K562 (cell line): ENCODE measurements around the gene B3GALT4. TPM values are rescaled to one million over a fixed set of nuclear protein-coding genes. Genes with fewer than 3 reads are reported as not detected.

Experiments used
- BRD9 ChIP-seq: fragments of 450-650 bp; IDR thresholded peaks from 2 replicates; pipeline ENCODE4 v1.6.1; 2018; ENCODE audit warnings: low read depth; ENCODE audit not compliant: partially characterized antibody
- CEBPG ChIP-seq, 3 experiments: fragments of 200-800 bp in 1 of 3; sonication (Bioruptor generic) in 1 of 3; sonication (generic) in 1 of 3; formaldehyde crosslinking in 1 of 3; IDR thresholded peaks in 2 of 3; conservative IDR thresholded peaks in 1 of 3; 2 replicates each; pipeline versions ENCODE4 v1.6.1 to v1.8.0; 2016 to 2022; ENCODE audit warnings: missing compliant biosample characterization in 2 of 3, missing genetic modification characterization in 2 of 3, mild to moderate bottlenecking in 1 of 3, missing genetic modification reagents in 1 of 3
- CREB3L1 ChIP-seq: fragments of 450-650 bp; IDR thresholded peaks from 2 replicates; pipeline ENCODE4 v1.6.1; 2014; ENCODE audit warnings: low read depth, mild to moderate bottlenecking, moderate library complexity, borderline replicate concordance
- DNMT1 ChIP-seq: fragments of 450-650 bp; IDR thresholded peaks from 2 replicates; pipeline ENCODE4 v1.6.1; 2016; ENCODE audit warnings: antibody characterized with exemption, mild to moderate bottlenecking
- IRF1 ChIP-seq: sonication (generic); formaldehyde crosslinking; IDR thresholded peaks from 2 replicates; pipeline ENCODE4 v1.8.0; 2022; ENCODE audit warnings: missing genetic modification reagents, mild to moderate bottlenecking, borderline replicate concordance
- KDM1A ChIP-seq, 2 experiments: fragments of 450-650 bp; IDR thresholded peaks; 2 replicates each; pipeline ENCODE4 v1.6.1; 2016; ENCODE audit warnings: mild to moderate bottlenecking in 2 of 2
- NBN ChIP-seq: fragments of 450-650 bp; IDR thresholded peaks from 2 replicates; pipeline ENCODE4 v1.6.1; 2016; ENCODE audit warnings: low read depth, mild to moderate bottlenecking
- NR2C2 ChIP-seq, 2 experiments: fragments of 200-800 bp in 1 of 2; sonication (Bioruptor generic) in 1 of 2; sonication (generic) in 1 of 2; formaldehyde crosslinking in 1 of 2; IDR thresholded peaks; 2 replicates each; pipeline versions ENCODE4 v1.6.1 to v1.8.0; 2016 to 2022; ENCODE audit warnings: mild to moderate bottlenecking in 1 of 2, missing compliant biosample characterization in 1 of 2, missing genetic modification characterization in 1 of 2, missing genetic modification reagents in 1 of 2
- POLR3G ChIP-seq: IDR thresholded peaks from 2 replicates; pipeline ENCODE4 v1.6.1; 2011; ENCODE audit not compliant: insufficient read length, insufficient replicate concordance; ENCODE audit errors: extremely low read depth
- POU5F1 ChIP-seq: fragments of 150-350 bp; IDR thresholded peaks from 2 replicates; pipeline ENCODE4 v1.6.1; 2014; ENCODE audit warnings: borderline replicate concordance, low read length, low read depth, mild to moderate bottlenecking; ENCODE audit not compliant: partially characterized antibody
- PRMT5 ChIP-seq: sonication (generic); formaldehyde crosslinking; IDR thresholded peaks from 2 replicates; pipeline ENCODE4 v1.5.0; 2020; ENCODE audit warnings: missing genetic modification reagents
- SUPT5H ChIP-seq: fragments of 450-650 bp; IDR thresholded peaks from 2 replicates; pipeline ENCODE4 v1.6.1; 2016
- TAL1 ChIP-seq: fragments of 450-650 bp; IDR thresholded peaks from 2 replicates; pipeline ENCODE4 v1.6.1; 2016; ENCODE audit warnings: mild to moderate bottlenecking
- ZBTB17 ChIP-seq: fragments of 450-650 bp; formaldehyde crosslinking; IDR thresholded peaks from 2 replicates; pipeline ENCODE4 v1.4.0; 2020; ENCODE audit warnings: mild to moderate bottlenecking
- ZBTB7A ChIP-seq: IDR thresholded peaks from 2 replicates; pipeline ENCODE4 v1.6.1; 2011; ENCODE audit warnings: low read depth, mild to moderate bottlenecking, low read length, moderate library complexity, borderline replicate concordance; ENCODE audit not compliant: control insufficient read depth
- ZFP1 ChIP-seq: fragments of 450-650 bp; formaldehyde crosslinking; IDR thresholded peaks from 2 replicates; pipeline ENCODE4 v1.4.0; 2020; ENCODE audit warnings: mild to moderate bottlenecking, mixed read lengths
- ZFP36 ChIP-seq: fragments of 150-350 bp; IDR thresholded peaks from 2 replicates; pipeline ENCODE4 v1.6.1; 2018; ENCODE audit warnings: low read length, low read depth; ENCODE audit not compliant: partially characterized antibody
- ZNF384 ChIP-seq: IDR thresholded peaks from 2 replicates; pipeline ENCODE4 v1.6.1; 2012; ENCODE audit warnings: low read depth, low read length, improper control_type of control experiment
- ZNF444 ChIP-seq: fragments of 250-450 bp; sonication (Bioruptor Pico); IDR thresholded peaks from 2 replicates; pipeline ENCODE4 v1.4.0; 2020; ENCODE audit warnings: mild to moderate bottlenecking, moderate library complexity
- polyA plus RNA-seq, 8 experiments: library from polyadenylated mRNA; depleted of rRNA in 4 of 8; stranded (reverse) in 5 of 8; unstranded in 3 of 8; fragments of >200 nt; fragmentation: Nextera tagmentation in 2 of 8; fragmentation: Illumina TruSeq in 1 of 8; extraction: Ambion mirVana in 2 of 8; extraction: Trizol in 1 of 8; gene quantifications; 2 replicates each; pipeline versions ENCODE4 v1.2.1 to v1.2.3, GENCODE V29; 2011 to 2014; ENCODE audit warnings: inconsistent platforms in 1 of 8, missing spikeins in 1 of 8
- total RNA-seq, 7 experiments: library from RNA; depleted of rRNA in 6 of 7; stranded (reverse); fragments of >200 nt in 6 of 7; fragmentation: Illumina TruSeq in 2 of 7; extraction: Trizol in 2 of 7; gene quantifications; 2 replicates each; pipeline versions ENCODE4 v1.2.1 to v1.2.3, GENCODE V29; 2011 to 2021; ENCODE audit warnings: low replicate concordance in 1 of 7
- TF ChIP-seq, protein P1 (sequence below): sonication (generic); formaldehyde crosslinking; IDR thresholded peaks from 2 replicates; pipeline ENCODE4 v1.8.0; 2022; ENCODE audit warnings: mild to moderate bottlenecking, missing genetic modification reagents
- TF ChIP-seq, protein P2 (sequence below): fragments of 450-650 bp; IDR thresholded peaks from 2 replicates; pipeline ENCODE4 v1.6.1; 2017; ENCODE audit warnings: antibody characterized with exemption

B3GALT4 gene
- total and polyA plus RNA-seq, 9 of the 15 experiments (the other 6 are each of a cell fraction or from before 2014, with no cell fraction given): 0.11 to 1.3 (median 0.53) TPM; not detected in 1

GRCh38 chr6:33318426-33319073 is 41.6 kb downstream of the B3GALT4 start (continued):
- TF ChIP-seq ZNF384 (peak; percentile 95), DNMT1 (0 out of 2 replicates have a peak, but pooled peaks have one; percentile 9), ZFP36 (no peak), ZNF444 (CRISPR knock-in tag) (no peak), NR2C2 (CRISPR knock-in tag; IDR thresholded peaks at IDR 0.05) (no peak), NR2C2 (tag; IDR thresholded peaks at IDR 0.05) (0 out of 2 replicates have a peak, but pooled peaks have one; percentile 35), CEBPG (CRISPR knock-in tag; IDR thresholded peaks at IDR 0.05) (no peak), CEBPG (tag; conservative IDR thresholded peaks at IDR 0.05 in 1 of 2, IDR thresholded peaks at IDR 0.05 in 1 of 2) (no peak), SUPT5H (no peak), CREB3L1 (no peak), ZFP1 (CRISPR knock-in tag) (no peak), TAL1 (no peak), KDM1A (IDR thresholded peaks at IDR 0.05) (no peak), IRF1 (CRISPR knock-in tag) (no peak), BRD9 (peak; percentile 49), ZBTB17 (no peak), PRMT5 (CRISPR knock-in tag) (no peak), POLR3G (no peak), POU5F1 (no peak), NBN (0 out of 2 replicates have a peak, but pooled peaks have one; percentile 11), ZBTB7A (no peak)
- TF ChIP-seq, protein P1, sequence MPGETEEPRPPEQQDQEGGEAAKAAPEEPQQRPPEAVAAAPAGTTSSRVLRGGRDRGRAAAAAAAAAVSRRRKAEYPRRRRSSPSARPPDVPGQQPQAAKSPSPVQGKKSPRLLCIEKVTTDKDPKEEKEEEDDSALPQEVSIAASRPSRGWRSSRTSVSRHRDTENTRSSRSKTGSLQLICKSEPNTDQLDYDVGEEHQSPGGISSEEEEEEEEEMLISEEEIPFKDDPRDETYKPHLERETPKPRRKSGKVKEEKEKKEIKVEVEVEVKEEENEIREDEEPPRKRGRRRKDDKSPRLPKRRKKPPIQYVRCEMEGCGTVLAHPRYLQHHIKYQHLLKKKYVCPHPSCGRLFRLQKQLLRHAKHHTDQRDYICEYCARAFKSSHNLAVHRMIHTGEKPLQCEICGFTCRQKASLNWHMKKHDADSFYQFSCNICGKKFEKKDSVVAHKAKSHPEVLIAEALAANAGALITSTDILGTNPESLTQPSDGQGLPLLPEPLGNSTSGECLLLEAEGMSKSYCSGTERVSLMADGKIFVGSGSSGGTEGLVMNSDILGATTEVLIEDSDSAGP: peak; percentile 78
- TF ChIP-seq, protein P2, sequence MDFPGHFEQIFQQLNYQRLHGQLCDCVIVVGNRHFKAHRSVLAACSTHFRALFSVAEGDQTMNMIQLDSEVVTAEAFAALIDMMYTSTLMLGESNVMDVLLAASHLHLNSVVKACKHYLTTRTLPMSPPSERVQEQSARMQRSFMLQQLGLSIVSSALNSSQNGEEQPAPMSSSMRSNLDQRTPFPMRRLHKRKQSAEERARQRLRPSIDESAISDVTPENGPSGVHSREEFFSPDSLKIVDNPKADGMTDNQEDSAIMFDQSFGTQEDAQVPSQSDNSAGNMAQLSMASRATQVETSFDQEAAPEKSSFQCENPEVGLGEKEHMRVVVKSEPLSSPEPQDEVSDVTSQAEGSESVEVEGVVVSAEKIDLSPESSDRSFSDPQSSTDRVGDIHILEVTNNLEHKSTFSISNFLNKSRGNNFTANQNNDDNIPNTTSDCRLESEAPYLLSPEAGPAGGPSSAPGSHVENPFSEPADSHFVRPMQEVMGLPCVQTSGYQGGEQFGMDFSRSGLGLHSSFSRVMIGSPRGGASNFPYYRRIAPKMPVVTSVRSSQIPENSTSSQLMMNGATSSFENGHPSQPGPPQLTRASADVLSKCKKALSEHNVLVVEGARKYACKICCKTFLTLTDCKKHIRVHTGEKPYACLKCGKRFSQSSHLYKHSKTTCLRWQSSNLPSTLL: no peak
